Stimulated activated CD4-positive, alpha-beta T cell treated with anti-CD3 and anti-CD28 coated beads, Interleukin-2, amount 100 ng/mL, for 4 hours (primary cell): ENCODE measurements around the gene NOS1.

Experiments
- DNase-seq: peaks from one replicate; pipeline ENCODE4 v3.0.0-alpha.2; 2020; ENCODE audit warnings: low read depth

The NOS1 gene

DNA sequence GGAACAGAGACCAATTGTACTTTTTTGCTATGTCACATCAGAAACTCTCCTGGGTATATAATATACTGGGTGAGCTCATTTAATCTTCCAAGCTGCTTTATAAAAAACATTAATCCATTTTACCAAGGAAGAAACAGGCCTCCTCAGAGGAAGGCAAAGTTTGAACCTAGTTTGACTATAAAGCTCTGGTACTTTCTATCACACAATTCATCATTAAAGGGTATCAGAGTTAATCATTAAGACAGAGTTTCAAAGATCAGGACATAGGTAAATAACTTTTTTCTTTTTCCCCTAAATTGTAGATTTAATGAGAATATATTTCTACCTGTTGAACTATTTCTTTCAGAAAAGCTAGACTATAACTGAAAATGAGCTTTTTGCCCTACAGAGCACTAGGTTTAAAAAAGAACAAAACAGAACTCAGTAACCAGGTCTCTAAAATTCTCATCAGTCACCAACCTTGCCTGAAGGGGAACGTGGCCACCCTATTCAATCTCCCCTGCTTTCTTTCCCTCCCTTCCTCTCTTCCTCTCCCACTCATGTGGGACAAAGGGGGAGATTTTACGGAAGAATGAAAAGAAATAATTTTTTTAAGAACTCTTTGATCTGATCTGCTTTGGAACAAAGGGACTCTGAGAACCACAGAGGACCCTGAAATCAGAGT is 189.8 kb downstream of the NOS1 start:
- DNase-seq, result no peak

DNA sequence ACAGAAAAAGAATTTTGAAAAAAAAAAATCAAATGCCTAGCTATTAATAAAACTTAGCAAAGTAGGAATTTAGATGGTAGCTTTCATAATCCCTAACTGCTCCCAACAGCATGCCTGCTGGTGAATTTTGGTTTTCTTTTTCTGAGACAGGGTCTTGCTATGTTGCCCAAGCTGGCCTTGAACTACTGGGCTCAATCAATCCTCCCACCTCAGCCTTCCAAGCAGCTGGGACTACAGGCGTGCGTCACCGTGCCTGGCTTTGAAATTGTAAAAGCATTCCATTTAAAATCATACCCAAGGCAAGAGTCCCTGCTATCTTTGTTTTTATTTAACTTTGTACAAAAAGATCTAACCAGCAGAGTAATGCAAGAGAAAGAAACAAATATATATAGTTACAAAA is 191.9 kb downstream of the NOS1 start:
- no peak for DNase-seq

DNA sequence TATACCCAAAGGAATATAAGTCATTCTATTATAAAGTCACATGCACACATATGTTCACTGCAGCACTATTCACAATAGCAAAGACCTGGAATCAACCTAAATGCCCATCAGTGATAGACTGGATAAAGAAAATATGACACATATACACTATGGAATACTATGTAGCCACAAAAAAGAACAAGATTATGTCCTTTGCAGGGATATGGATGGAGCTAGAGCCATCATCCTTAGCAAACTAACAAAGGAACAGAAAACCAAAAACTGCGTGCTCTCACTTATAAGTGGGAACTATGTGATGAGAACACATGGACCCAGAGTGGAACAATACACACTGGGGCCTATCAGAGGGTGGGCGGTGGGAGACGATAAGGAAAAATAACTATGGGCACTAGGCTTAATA is 192.4 kb downstream of the NOS1 start:
- no peak for DNase-seq

- DNase-seq, result no peak
Observed at GRCh38 chr12:117167769-117168168, 193.7 kb downstream of the NOS1 start.

- no peak for DNase-seq
Observed at GRCh38 chr12:117166107-117166506, 195.3 kb downstream of the NOS1 start.

DNA sequence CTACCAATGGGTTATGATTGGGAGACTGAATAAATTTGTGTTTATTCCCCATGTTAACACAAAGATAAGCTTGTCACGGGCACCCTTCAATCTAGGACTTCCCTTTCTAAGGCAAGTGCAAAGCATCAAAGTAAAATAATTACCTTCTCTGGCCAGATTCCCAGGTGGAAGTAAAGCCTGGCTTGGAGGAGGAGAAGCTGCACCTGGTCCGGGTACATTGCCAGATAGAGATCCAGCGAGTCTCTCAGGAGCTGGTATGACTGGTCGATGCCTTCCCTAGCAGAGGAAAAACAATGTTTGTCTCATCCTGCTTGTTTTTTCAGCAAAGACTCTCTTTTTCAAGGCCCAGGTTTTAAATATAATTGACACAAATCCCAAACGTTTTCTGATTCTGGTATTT is 196.1 kb downstream of the NOS1 start:
- no peak for DNase-seq

DNA sequence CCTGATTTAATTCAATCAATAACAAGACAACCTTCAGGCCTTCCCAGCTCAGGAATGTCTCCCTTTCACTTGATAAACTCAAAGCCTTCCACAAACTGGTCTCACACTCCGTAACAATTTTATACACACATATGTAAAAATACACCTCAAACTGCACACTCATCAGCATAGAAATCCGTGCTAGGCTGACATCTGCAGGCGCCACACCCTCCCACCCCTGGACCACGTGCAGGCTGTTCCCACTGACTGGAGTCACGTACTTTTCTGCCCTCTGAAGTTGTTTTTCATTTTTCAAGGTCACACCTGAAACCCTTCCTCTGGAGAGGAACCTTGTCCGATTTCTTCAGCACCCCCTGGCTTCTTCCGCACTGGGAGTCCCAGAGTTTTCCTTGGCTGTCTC is 198.8 kb downstream of the NOS1 start:
- no peak for DNase-seq

- no peak for DNase-seq
Observed at GRCh38 chr12:117162167-117162539, 199.3 kb downstream of the NOS1 start.

DNA sequence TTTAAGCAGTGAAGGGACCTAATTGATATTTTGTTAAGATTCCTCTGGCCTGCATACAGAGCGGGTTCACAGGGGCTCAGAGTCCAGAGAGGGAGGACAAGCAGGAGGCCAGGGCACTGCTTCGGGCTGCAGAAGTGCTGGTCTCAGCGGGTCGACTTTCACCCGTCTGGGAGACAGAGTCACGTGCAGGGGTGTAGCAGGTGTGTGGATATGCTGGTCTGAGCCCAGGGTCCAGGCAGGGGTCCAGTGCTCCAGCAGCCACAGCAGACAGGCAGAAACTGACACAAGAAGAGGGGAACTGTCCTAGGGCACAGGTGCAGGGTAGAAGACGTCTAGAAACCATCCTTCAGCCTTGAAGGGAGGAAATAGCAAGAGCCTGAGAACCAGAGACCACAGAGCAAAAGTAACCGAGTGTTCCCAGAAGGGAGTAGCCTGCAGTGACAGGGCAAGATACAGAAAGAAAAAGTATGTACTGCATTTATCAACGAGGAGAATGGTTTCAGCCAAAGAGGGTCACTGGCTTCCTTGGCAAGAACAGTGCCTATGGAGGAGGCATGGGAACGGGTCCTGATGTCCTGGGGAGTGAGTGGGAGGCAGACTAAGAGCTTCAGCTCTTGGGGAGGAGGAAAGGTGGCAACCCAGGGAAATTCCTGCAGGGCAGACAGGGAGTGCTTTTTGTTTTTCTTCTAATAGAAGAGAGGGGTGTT is 199.8 kb downstream of the NOS1 start:
- DNase-seq, result no peak

GRCh38 chr12:117159674-117160073 is 201.8 kb downstream of the NOS1 start:
- no peak for DNase-seq

DNA sequence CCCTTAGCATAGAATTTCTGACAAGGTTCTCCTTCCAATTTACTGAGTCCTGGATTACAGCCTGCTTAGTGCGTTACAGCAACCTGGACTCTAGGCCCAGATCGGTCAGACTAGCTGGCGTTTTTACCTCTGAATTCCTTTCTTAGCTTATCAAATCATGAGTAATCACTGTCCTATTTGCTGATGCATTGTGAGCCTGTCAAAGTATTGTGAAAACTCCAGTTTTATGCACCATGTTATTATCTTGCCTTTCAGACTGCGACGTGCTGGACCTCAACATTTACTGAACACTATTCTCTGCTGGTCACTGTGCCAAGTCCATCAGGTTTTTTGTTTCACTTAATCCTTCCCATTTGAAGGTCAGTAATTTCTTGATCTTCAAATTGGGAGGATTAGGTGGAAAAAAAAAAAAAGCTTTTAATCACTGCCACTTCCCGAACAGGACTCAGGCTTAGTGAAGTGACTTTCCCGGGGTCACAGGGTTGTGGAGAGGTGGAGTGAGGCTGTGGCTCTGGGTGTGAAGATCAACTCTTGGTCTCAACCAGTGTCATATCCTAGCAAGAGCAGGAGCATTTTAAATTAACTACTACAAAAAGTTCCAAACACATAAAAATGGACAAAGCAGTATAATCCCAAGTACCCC is 202.4 kb downstream of the NOS1 start:
- no peak for DNase-seq
